Measurements from ENCODE around the gene EXT2.

GRCh38 chr11:44079376-44079775 is 16.1 kb upstream of the EXT2 start:
- TF ChIP-seq CTCF (IDR thresholded peaks at IDR 0.05) (no peak), POLR2A (IDR thresholded peaks at IDR 0.05) (no peak)
